GM12878 (cell line): ENCODE measurements around the gene TXLNB.

Source experiments
- CTCF ChIP-seq, 3 experiments: IDR thresholded peaks in 2 of 3; conservative IDR thresholded peaks in 1 of 3; 2 replicates each; pipeline ENCODE4 v1.5.1; 2011; ENCODE audit warnings: low read depth in 3 of 3, low read length in 3 of 3, mild to moderate bottlenecking in 3 of 3, control low read depth in 2 of 3, moderate library complexity in 2 of 3, inconsistent platforms in 1 of 3, mixed read lengths in 1 of 3; ENCODE audit not compliant: control insufficient read depth in 2 of 3, insufficient read depth in 1 of 3; ENCODE audit errors: extremely low read depth in 1 of 3
- DPF2 ChIP-seq: fragments of 450-650 bp; IDR thresholded peaks from 2 replicates; pipeline ENCODE4 v1.6.1; 2017; ENCODE audit warnings: mild to moderate bottlenecking
- MAX ChIP-seq: IDR thresholded peaks from 2 replicates; pipeline ENCODE4 v1.6.1; 2012; ENCODE audit warnings: low read depth, low read length, improper control_type of control experiment
- RCOR1 ChIP-seq: conservative IDR thresholded peaks from 2 replicates; pipeline ENCODE4 v1.6.1; 2012; ENCODE audit warnings: low read depth, low read length, improper control_type of control experiment
- TARDBP ChIP-seq: IDR thresholded peaks from 2 replicates; pipeline ENCODE4 v1.6.1; 2016; ENCODE audit warnings: borderline replicate concordance

- no peak for TF ChIP-seq CTCF (IDR thresholded peaks at IDR 0.05 in 2 of 3, conservative IDR thresholded peaks at IDR 0.05 in 1 of 3; ENCODE audit: control insufficient read depth in 2 of 3, extremely low read depth in 1 of 3, insufficient read depth in 1 of 3, low read depth in 3 of 3, low read length in 3 of 3)
- TF ChIP-seq TARDBP: no peak
- TF ChIP-seq RCOR1: no peak
- no peak for TF ChIP-seq DPF2
- TF ChIP-seq MAX: no peak
Observed at GRCh38 chr6:139316622-139317317, 25.0 kb upstream of the TXLNB start.
